Body of pancreas (tissue), 4 donors: ENCODE measurements around the gene SLC6A17.

ENCODE experiments used
- CTCF ChIP-seq, 7 experiments: fragments of 450-650 bp in 4 of 7; fragments of 200-600 bp in 3 of 7; sonication (generic) in 3 of 7; IDR thresholded peaks; one replicate each; pipeline ENCODE4 v1.5.1; 2016 to 2019; ENCODE audit warnings: antibody characterized with exemption in 7 of 7
- POLR2A ChIP-seq, 3 donors: fragments of 450-650 bp; IDR thresholded peaks; one replicate each; pipeline ENCODE4 v1.6.1; 2016; ENCODE audit warnings: antibody characterized with exemption in 3 of 3, mild to moderate bottlenecking in 2 of 3

GRCh38 chr1:110189181-110189580 is 38.9 kb downstream of the SLC6A17 start:
- TF ChIP-seq CTCF (IDR thresholded peaks at IDR 0.05) (no peak), POLR2A (IDR thresholded peaks at IDR 0.05) (no peak)
